OCI-LY1 (cell line): ENCODE results near the gene SLC35F3.

Experiments used
- H2AFZ ChIP-seq: fragments of 200-600 bp; sonication (generic), shearing (Covaris generic); 2 replicates; pipeline ENCODE4 v1.6.0; 2014; ENCODE audit warnings: antibody characterized with exemption, mild to moderate bottlenecking, low read length
- H3F3A ChIP-seq: fragments of 200-600 bp; sonication (generic), shearing (Covaris generic); 2 replicates; pipeline ENCODE4 v1.6.0; 2014; ENCODE audit warnings: mild to moderate bottlenecking, antibody characterized with exemption, low read length, moderate library complexity; ENCODE audit not compliant: insufficient read depth
- H3K27ac ChIP-seq: fragments of 200-600 bp; sonication (generic); 2 replicates; pipeline ENCODE4 v1.5.1; 2014; ENCODE audit warnings: low read length, mixed run types, mild to moderate bottlenecking, low read depth; ENCODE audit not compliant: poor library complexity, severe bottlenecking
- H3K27me3 ChIP-seq: fragments of 200-600 bp; sonication (generic); 2 replicates; pipeline ENCODE4 v1.6.0; 2014; ENCODE audit warnings: antibody characterized with exemption, mild to moderate bottlenecking, low read length, moderate library complexity; ENCODE audit not compliant: insufficient read depth
- H3K36me3 ChIP-seq: fragments of 200-600 bp; sonication (generic); 2 replicates; pipeline ENCODE4 v1.6.1; 2014; ENCODE audit warnings: mild to moderate bottlenecking, antibody characterized with exemption, low read length, moderate library complexity, mixed read lengths; ENCODE audit not compliant: insufficient read depth
- H3K4me1 ChIP-seq: fragments of 200-600 bp; sonication (generic); 2 replicates; pipeline ENCODE4 v1.5.1; 2014; ENCODE audit warnings: mild to moderate bottlenecking, low read length, moderate library complexity; ENCODE audit not compliant: insufficient read depth, severe bottlenecking
- H3K4me2 ChIP-seq: fragments of 200-600 bp; sonication (generic), shearing (Covaris generic); 2 replicates; pipeline ENCODE4 v1.6.1; 2014; ENCODE audit warnings: low read length
- H3K4me3 ChIP-seq: fragments of 200-600 bp; sonication (generic); 2 replicates; pipeline ENCODE4 v1.5.1; 2014; ENCODE audit warnings: low read length, low read depth, mild to moderate bottlenecking, mixed read lengths; ENCODE audit not compliant: poor library complexity, severe bottlenecking
- H3K79me2 ChIP-seq: fragments of 200-600 bp; shearing (Covaris generic); 2 replicates; pipeline ENCODE4 v1.6.1; 2016; ENCODE audit warnings: mixed run types, low read length, mixed read lengths; ENCODE audit not compliant: insufficient read depth
- H3K9ac ChIP-seq: fragments of 200-600 bp; sonication (generic), shearing (Covaris generic); 2 replicates; pipeline ENCODE4 v1.6.1; 2014; ENCODE audit warnings: mild to moderate bottlenecking, low read length, mixed read lengths
- H3K9me2 ChIP-seq: fragments of 200-600 bp; sonication (generic), shearing (Covaris generic); 2 replicates; pipeline ENCODE4 v1.6.1; 2014; ENCODE audit warnings: low read depth, mild to moderate bottlenecking, low read length, mixed read lengths
- H3K9me3 ChIP-seq: fragments of 200-600 bp; shearing (Covaris generic); 2 replicates; pipeline ENCODE4 v1.6.1; 2014; ENCODE audit warnings: low read length, mixed read lengths
- H4K20me1 ChIP-seq: fragments of 200-600 bp; sonication (generic), shearing (Covaris generic); 2 replicates; pipeline ENCODE4 v1.6.0; 2016; ENCODE audit warnings: mild to moderate bottlenecking, low read length; ENCODE audit not compliant: insufficient read depth
- EZH2 ChIP-seq: fragments of 200-600 bp; sonication (generic), shearing (Covaris generic); IDR thresholded peaks from 2 replicates; pipeline ENCODE4 v1.8.0; 2017; ENCODE audit warnings: borderline replicate concordance, mixed run types, mild to moderate bottlenecking, antibody characterized with exemption, low read length, moderate library complexity, mixed read lengths
- TF ChIP-seq, protein P1 (sequence below): fragments of 200-600 bp; sonication (generic), shearing (Covaris generic); IDR thresholded peaks from 2 replicates; pipeline ENCODE4 v1.5.1; 2017; ENCODE audit warnings: mild to moderate bottlenecking, antibody characterized with exemption, low read length, moderate library complexity, mixed read lengths

Gene SLC35F3

DNA sequence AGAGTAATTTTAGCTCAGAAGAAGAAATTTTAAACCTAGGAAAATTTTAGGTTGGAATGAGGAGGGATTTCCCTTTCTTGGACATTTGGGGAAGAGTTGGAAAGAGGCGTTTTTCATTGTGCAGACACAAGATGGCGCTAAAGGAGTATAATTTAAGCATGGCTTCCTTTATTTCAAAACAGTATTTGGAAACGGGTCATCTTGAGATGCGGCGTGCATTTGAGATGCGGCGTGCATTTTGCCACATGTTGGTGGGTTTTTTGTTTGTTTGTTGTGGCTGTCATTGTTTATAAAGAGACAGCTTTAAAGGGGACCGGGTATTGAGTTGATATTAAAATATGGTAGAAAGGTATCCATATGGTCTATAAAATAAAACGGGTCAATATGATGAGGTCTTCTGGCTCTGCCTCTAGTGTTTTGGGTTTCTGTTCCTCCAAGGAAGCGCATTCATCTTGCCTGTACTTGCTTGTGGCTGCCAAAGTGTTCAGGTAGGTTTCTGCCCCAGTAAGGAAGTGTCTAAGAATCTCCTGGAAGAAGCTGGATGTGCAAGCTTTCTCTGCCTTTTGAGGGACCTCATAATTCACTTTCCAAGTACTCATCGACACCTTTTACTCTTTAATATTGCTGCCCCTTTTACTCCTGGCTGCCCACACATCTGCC, 210.3 kb downstream of the SLC35F3 start:
- H3K9me3 ChIP-seq = no peaks in the 10 kb centered on the region
- no peaks in the 10 kb centered on the region for H3K9me2 ChIP-seq
- no peak overlapping the region for H3K4me2 ChIP-seq
- no peak overlapping the region for H3K9ac ChIP-seq
- TF ChIP-seq, protein P1, sequence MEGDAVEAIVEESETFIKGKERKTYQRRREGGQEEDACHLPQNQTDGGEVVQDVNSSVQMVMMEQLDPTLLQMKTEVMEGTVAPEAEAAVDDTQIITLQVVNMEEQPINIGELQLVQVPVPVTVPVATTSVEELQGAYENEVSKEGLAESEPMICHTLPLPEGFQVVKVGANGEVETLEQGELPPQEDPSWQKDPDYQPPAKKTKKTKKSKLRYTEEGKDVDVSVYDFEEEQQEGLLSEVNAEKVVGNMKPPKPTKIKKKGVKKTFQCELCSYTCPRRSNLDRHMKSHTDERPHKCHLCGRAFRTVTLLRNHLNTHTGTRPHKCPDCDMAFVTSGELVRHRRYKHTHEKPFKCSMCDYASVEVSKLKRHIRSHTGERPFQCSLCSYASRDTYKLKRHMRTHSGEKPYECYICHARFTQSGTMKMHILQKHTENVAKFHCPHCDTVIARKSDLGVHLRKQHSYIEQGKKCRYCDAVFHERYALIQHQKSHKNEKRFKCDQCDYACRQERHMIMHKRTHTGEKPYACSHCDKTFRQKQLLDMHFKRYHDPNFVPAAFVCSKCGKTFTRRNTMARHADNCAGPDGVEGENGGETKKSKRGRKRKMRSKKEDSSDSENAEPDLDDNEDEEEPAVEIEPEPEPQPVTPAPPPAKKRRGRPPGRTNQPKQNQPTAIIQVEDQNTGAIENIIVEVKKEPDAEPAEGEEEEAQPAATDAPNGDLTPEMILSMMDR = peak; percentile 80
- no peak for TF ChIP-seq EZH2
- H3K4me3 ChIP-seq = no peak overlapping the region
- H3K36me3 ChIP-seq = no peaks in the 10 kb centered on the region
- no peaks in the 10 kb centered on the region for H4K20me1 ChIP-seq
- no peaks in the 10 kb centered on the region for H3K79me2 ChIP-seq
- no peaks in the 10 kb centered on the region; the same call in 1 of the 2 replicates for H3K27me3 ChIP-seq
- H3K27ac ChIP-seq = no peak overlapping the region
- H2AFZ ChIP-seq = no peak overlapping the region
- H3F3A ChIP-seq = no peaks in the 10 kb centered on the region
- no peaks in the 10 kb centered on the region for H3K4me1 ChIP-seq

DNA sequence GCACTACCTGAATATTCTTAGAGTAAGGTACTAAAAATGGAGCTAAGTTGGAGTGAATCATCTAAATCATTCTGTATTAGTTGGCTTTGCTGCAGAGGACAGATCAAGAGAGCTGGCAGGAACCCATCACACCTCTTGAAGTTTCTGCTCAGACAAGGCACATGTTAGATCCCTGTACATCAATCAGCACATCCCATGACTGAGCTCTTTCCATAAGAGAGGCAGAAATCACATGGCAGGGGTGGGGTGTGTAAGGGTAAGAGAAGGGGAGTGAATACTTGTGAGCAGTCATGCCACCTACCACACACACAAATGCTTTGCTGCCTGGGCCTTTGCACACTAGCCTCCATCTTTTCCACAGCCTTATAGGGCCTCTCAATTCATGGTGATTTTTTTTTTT, 214.4 kb downstream of the SLC35F3 start:
- Histone ChIP-seq H3K79me2 (no peaks in the 10 kb centered on the region), H3K9me2 (no peaks in the 10 kb centered on the region), H3K36me3 (no peaks in the 10 kb centered on the region), H2AFZ (no peak overlapping the region), H3K4me1 (no peaks in the 10 kb centered on the region), H3K4me3 (no peak overlapping the region), H4K20me1 (no peaks in the 10 kb centered on the region), H3F3A (no peaks in the 10 kb centered on the region), H3K9me3 (no peaks in the 10 kb centered on the region), H3K27ac (no peak overlapping the region), H3K27me3 (no peaks in the 10 kb centered on the region; the same call in 1 of the 2 replicates), H3K4me2 (no peak overlapping the region), H3K9ac (no peak overlapping the region)
- TF ChIP-seq, protein P1 = no peak
- TF ChIP-seq EZH2 = no peak

DNA sequence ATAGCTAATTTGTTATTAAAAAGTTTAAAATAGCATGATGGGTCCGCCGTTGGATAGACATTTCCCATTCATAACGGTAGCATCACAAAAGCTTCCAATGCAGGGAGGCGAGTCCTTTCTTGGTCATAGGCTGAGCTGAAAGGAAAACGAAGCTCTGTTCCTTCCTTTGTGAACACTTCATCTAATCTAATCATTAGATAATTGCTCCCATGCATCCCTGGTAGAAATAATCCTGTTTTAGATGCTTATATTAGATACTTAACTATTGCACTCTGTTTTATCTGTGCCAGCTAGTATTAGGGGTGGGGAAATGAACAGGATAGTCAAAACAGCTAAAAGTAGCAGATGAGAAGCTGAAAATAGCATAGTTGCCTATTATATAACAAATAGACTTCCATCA, 215.0 kb downstream of the SLC35F3 start:
- Histone ChIP-seq H3K4me1 (no peaks in the 10 kb centered on the region), H3K79me2 (no peaks in the 10 kb centered on the region), H3K9me3 (no peaks in the 10 kb centered on the region), H3K4me3 (no peak overlapping the region), H3K4me2 (no peak overlapping the region), H3K9ac (no peak overlapping the region), H2AFZ (no peak overlapping the region), H3F3A (no peaks in the 10 kb centered on the region), H4K20me1 (no peaks in the 10 kb centered on the region), H3K27ac (no peak overlapping the region), H3K9me2 (no peaks in the 10 kb centered on the region), H3K36me3 (no peaks in the 10 kb centered on the region), H3K27me3 (no peaks in the 10 kb centered on the region; the same call in 1 of the 2 replicates)
- TF ChIP-seq, protein P1 = no peak
- no peak for TF ChIP-seq EZH2
